GM18519 (cell line): ENCODE results near the gene E2F6.

Experiments used
- ATAC-seq: cut with Tn5 transposase; IDR thresholded peaks from one replicate; pipeline ENCODE4 v1.9.1; 2021; ENCODE audit warnings: mild to moderate bottlenecking, moderate library complexity; ENCODE audit not compliant: unreplicated experiment, low FRiP score

E2F6 gene

DNA sequence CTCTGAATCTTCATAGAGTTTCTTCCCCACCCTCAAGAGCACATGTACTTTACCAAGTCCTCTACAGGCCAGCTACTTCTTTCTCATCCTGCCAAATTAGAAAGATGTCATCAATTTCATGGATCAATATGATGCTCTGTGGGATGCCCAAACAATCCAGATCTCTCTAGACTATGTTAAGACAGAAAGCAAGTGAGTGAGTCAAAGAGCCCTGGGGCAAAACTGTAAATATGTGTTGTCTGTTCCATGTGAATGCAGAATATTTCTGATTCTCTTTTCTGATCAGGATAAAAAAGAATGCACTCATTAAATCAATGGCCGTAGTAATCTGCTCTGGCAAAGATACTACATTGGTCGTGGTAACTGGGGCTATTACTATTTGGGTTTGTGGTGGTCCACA lies 68.4 kb downstream of the E2F6 start:
- ATAC-seq: no peak

DNA sequence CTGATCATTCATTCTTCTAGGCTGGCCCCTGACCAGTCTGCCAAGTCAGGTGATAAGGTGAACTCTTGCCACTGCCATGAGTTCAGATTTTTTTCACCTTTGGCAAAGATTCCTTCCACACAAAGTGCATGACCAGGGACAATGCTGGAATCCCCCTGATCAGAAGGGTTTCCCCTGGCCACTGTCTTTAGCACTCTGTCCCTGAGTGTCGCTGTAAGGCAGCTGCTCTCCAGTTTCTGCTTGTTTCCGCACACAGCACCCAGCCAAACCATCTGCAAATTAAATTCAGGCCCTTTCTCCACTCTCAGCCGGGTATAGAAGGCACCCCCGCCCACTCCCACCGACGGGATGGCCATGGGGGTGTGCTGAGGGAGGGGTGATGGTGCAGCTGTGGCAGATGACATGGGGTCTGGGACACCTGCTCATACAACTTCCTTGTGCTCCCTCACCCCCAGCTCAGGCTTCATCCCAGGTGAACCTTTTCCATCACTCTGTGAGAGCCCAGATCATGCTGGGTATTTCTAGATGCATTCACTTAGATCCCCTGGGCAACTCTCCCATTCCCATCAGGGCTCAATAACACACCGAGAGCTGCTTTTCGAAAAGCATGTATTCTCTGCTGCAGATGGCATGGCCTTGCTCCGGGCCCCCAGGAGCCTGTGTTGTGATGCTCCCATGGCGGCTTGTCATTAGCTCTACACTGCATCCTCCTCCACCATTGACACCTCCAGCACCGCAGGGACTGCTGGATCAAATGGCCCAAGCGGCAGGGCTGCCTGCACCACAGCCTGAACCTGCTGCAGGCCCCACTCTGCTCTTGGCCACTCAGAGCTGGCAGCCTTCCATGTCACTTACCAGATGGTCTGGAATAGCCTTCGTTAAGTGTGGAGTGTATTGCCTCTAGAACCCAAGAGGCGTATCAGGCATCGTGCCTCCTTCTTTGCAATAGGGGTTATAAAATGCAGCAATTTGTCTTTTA lies 69.2 kb downstream of the E2F6 start:
- ATAC-seq: no peak

DNA sequence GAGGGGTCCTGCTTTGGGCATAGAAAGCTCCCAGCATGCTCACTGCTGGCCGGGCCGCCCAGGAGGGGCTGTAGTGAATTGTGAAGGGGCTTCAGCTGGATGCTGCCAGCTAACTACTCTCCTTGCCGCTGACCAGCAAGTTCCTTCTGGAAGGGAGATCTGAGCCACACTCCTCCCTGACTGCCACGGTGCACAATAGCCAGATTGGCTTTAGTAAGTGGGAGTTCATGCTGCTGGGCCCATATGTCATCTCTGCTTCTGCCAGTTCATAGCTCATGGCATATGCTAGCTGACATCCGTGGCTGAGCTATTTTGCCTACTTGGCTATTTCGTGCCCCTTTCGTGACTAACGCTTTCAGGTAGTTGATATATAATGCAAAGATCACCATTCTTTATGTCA lies 69.9 kb downstream of the E2F6 start:
- no peak for ATAC-seq

DNA sequence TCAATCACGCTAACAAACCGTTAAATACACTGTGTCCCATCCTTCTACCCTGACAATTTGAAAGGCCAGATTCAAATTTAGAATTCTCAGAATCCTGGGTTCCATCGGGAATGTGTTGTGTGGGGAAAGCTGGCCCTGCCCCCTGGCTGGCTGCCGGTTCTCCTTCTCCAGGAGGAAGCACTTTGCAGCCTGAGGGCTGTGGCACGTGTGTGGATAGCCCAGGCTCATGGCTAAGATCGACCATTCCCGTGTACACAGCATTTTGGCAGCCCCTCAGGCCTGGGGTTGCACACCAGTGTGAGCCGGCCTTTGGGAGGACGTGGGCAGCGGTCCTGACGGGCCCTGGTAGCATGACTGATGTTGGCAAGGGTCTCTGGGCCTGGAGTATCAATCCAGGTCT lies 70.6 kb downstream of the E2F6 start:
- ATAC-seq: no peak
